Umbilical cord (tissue), 2 donors: Measurements from ENCODE around the gene RAPGEF2. TPM values are rescaled to one million over a fixed set of nuclear protein-coding genes. Genes with fewer than 3 reads are reported as not detected.

ENCODE experiments used
- DNase-seq: peaks from one replicate; pipeline ENCODE4 v3.0.0-alpha.2; 2015; ENCODE audit warnings: low spot score
- total RNA-seq: library from RNA; depleted of rRNA; stranded (reverse); fragments of >200 nt; gene quantifications from one replicate; pipeline ENCODE4 v1.2.3, GENCODE V29; 2014; ENCODE audit warnings: low replicate concordance; ENCODE audit not compliant: insufficient read depth

The RAPGEF2 gene
- total RNA-seq, 1 donor from 2014 or later: 82.1 TPM

GRCh38 chr4:159401791-159402380, 299.0 kb downstream of the RAPGEF2 start:
- DNase-seq: no peak
